NK-92 treated with Interleukin-12 subunit alpha and Interleukin-12 subunit beta, amount 100 ng/mL, for 24 hours (cell line): Measurements from ENCODE around the gene SCRN1.
"Not testable (repeated sequence)": the region's sequence is repeated elsewhere in the genome, so short reads cannot be mapped to it uniquely, and the experiment has no call there.

Source experiments
- DNase-seq: peaks from one replicate; lab custom pipeline; 2025; lab: John Stamatoyannopoulos, UW

The SCRN1 gene

DNA sequence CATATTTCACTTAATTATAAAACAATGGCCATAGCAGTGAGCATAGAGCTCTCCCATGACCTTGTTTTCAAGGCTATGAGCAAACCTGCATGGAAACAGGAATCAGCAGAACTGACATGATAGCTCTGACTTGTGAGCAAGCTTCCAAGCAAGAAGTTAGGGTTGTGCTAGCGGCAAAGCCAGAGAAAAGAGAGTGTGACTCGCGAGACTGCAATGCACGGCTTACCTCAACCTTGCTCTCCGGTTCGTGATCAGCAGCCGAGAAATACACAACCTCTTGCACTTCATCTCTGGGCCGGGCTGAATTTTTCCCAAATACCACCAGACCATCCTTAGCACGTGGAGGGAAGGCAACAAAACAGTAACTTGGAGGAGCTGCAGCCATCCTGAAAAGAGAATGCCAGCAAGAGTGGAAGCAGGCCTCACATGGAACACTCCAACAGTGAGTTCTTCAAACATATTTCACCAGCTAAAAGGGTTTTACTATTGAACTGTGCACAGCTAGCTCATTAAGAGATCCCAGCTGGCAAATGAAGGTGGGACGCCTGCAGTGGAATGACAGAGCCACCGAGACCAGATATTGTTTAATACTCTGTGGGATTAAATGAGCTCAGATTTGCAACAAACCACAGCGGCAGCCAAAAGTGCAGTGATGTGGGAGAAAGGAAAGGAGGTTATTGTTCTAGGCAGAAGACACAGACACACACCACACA is 20.8 kb downstream of the SCRN1 start:
- DNase-seq, result no peak

DNA sequence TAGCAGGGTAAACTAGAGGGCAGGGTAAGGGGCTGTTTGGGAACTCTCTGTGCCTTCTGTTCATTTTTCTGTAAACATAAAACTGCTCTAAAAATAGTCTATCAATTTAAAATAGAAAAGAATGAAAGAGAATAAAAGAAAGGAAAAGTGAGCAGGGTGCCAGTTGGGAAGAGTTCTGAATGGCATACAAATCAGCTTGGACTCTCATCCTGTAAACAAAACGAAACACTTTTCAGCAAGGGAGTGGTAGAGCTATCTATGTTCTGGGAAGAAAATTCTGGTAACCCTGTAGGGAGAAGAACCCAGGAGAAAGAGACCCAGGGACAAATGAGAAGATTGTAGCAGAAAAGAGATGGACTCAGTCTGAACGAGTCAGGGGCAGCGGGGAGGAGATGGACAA is 24.6 kb downstream of the SCRN1 start:
- DNase-seq, result no peak

GRCh38 chr7:29962035-29962434 is 27.6 kb downstream of the SCRN1 start:
- DNase-seq, result no peak

DNA sequence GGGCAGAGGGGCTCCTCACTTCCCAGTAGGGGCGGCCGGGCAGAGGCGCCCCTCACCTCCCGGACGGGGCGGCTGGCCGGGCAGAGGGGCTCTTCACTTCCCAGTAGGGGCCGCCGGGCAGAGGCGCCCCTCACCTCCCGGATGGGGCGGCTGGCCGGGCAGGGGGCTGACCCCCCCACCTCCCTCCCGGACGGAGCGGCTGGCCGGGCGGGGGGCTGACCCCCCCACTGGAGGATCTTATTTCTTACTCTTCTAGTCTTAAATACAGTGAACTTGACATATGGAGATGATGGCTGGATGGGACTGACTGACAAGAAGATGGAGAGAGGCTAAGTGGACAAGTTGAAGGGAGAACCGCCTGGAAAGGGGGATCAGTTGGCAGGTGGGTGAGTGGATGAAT is 28.0 kb downstream of the SCRN1 start:
- DNase-seq, result not testable (repeated sequence)

DNA sequence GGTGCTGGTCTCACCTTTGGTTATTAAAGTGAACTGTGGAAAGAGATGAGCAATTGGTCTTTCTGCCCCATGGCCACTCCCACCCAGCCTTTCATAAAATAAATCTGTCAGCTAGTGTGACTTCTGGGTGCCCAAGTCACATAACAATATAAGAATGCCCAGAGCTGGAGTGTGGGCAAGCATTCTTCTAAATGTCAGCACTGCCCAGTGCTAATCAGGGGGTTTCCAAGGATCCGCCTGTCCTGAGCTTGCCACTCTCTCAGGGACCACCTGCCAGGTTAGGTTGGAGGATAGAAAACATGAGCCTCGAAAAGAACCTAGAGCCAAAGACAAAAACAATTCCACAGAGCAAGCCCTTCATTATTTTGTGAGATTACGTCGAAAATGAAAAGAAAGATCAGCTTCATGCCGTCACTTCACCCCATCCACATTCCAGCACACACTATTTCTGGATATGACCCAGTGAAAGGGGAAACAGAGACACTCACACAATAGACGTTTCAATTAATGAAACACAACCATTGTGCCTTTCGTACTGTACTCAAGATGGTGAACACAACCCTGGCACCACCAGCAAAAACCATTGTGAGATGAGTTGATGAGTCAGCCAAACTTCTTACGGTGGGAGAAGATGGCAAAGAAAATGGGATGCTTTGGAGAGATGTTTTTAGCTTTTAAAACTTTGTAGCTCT is 30.8 kb downstream of the SCRN1 start:
- DNase-seq, result no peak

- DNase-seq, result no peak
Measured at GRCh38 chr7:29957521-29958310, 31.9 kb downstream of the SCRN1 start.

GRCh38 chr7:29956487-29956836 is 33.1 kb downstream of the SCRN1 start:
- no peak for DNase-seq

DNA sequence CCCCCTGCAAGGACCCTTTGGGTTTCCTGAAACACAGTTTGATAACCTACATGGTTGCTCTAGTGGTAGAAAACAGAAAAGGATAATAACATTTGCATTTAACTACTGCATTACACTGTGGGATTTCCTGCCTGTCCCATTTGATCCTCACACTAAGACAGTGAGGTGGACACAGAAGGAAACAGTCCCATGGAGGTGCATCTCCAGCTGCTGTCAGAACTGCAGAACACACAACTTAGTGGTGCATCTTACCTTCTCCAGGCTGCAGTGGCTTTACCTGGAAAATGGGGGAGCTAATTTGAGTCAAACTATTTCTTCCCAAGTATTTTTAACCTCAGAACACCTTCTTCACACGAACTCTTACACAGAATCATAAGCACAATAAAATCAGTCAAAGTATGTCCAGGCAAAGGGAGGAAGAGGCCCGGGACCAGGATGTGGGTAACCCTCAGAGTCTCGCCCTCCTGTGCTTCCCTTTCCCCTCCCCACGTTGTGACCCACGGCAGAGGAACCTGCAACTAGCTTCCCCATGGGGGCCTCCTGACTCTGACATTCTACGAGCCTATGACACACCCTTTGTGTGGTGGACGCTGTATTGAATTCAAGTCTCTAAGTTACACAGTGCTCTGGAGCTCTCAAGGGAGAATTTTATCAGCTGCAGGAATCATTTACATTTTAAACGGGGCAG is 33.7 kb downstream of the SCRN1 start:
- no peak for DNase-seq

- no peak for DNase-seq
Measured at GRCh38 chr7:29955075-29955792, 34.4 kb downstream of the SCRN1 start.

DNA sequence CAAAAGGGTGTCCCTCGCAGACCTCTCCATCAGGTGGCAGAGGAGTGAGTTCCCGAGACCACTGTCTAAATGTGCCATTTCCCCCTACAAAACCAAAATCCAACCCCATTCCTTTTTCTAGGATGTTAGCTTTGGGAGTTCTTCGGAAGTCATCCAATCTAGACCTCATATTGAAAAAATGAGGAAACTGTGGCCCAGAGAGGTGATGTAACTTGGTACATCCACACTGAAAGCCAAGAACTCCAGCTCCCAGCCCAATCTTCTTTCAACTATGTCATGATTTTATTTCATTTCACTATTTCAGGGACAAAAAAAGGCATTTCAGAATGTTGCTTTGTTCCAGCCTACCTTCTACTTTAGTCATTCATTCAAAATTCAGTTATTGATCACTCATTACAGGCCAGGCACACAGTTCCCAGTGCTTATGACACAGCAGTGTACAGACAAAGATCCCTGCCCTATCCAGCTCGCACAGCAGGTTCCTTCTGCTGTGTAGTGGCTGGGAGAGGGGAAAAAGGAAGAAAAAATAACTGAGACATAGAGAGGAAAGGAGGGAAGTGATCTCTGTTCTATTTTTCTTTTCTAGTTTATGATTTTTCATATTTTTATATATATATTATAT is 35.8 kb downstream of the SCRN1 start:
- DNase-seq, result no peak

DNA sequence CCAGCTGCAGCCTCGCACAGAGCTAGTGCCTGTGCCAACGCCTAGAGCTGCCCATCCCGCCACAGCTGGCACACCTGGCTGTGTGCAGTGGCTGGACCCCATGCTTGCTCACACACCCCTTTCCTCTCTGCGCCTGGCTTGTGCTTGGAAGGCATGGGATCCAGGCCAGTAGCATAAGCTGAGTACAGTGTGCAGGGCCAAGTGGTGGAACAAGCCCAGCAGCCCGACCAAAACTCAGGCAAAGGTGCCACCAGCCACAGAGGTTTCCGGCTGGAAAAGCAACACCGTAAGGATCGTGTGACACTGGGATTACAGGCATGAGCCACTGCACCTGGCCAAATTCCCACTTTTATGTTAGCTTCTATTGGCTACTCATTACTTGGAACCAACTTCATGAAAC is 38.4 kb downstream of the SCRN1 start:
- DNase-seq, result no peak

GRCh38 chr7:29950480-29950879 is 39.1 kb downstream of the SCRN1 start:
- DNase-seq, result no peak

DNA sequence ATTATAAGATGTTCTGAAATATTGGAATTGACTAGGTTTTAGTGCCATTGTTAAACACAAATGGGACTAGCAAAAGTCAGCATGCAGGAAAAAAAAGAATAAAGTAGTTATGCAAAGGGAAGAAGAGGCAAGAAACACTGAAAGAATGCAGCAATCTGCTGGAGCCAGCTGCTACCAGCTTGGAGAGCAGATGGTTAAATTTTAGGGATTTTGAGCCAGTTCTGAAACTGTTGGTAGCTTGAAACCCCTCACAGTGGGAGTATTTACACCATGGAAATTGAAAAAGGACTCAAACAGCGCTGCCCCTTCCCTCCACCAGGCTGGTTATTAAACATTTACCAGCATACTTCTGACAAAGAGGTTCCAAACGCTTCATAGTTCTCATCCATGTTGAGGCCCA is 41.0 kb downstream of the SCRN1 start:
- DNase-seq, result no peak

DNA sequence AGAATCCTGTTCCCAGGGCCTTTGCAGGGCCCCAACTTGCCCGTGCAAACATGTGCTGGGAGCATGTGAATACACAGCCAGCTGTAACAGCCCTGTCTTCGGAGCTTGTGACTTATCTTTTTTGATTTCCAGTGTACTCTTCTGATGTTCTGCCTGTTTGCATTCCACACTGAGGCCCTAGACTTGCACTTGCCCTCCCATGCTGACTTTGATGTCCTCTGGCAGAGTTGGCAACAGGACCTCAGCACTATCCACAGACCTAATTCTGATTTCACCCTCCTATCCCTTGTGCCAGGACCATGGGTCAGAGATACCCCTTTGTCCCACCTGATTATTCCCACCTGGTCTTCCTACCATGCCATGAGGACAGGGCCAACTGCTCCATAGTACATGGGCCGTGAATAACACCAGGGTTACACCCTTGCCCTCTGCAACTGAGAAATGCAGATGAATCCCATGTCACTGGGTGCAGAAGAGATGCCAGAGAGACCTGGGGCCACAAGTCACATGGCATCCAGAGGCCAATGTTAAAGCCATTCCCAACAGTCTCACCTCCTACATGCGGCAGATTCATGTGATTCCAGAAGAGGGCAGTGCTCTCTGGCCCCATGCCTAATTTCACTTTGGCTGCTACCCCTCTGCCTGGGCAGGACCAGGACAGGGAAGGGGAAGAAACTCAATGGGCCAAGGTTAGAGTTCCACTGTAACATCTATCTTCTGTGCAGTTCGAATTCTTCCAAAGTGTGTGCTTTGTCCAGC is 43.0 kb downstream of the SCRN1 start:
- no peak for DNase-seq

GRCh38 chr7:29945259-29945809 is 44.3 kb downstream of the SCRN1 start:
- DNase-seq, result no peak

DNA sequence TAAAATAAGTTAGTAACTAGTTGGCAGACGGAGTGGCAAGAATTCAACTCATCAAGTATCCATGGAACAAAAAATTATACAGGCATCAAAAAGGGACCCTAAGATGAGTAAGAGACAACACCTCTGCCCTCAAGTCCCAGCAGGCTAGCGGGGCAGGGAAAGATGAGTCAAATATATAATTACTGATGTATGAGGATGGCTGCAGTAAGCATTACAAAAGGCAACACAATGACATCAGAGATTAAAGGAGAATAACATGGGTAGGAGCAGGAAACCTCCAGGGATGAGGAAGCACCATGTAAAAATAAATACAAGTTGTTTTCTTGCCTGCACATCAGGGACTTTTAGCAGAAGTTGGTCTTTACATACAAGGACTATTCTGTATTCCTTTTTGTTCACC is 49.4 kb downstream of the SCRN1 start:
- no peak for DNase-seq

GRCh38 chr7:29937132-29937531 is 52.5 kb downstream of the SCRN1 start:
- no peak for DNase-seq

GRCh38 chr7:29935111-29935510 is 54.5 kb downstream of the SCRN1 start:
- DNase-seq, result no peak

DNA sequence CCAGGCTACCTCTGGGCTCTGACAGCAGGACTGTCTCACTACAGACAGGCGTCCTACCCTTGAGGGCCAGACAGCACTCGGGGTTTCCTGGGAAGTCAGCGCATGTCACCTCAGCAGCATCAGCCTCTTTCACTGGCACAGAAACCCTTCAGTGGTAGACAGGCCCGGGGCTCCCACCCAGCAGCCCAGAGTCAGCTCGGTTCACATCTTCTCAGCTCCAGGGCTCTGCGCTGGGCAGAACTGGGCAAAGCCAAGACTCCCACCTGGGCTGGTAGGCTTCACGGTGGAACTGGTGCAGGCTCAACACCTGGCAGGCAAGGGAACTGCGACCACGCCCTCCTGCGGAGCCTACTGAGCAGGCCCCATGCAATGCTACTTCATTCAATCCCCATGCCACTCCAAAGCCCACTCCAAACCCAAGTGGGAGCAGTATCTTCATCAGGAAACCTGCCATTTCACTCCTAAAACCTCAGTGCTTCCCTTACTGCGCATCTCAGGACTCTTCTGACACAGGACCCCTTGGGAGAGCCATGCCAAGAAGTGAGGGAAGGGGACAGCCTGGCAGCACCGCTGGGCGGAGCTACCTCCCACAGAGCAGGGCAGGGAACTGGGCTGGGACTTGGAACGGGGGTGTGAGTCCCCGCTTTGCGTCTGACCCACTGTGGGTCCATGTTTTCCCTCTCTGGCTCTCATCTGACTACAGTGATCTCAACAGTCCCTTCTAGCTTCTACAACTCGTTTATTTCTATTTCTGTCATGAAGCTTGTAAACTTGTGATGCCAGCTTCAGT is 60.4 kb downstream of the SCRN1 start:
- no peak for DNase-seq

GRCh38 chr7:29926741-29927140 is 62.9 kb downstream of the SCRN1 start:
- no peak for DNase-seq
